ENCODE data around the gene KCNK16.

DNA sequence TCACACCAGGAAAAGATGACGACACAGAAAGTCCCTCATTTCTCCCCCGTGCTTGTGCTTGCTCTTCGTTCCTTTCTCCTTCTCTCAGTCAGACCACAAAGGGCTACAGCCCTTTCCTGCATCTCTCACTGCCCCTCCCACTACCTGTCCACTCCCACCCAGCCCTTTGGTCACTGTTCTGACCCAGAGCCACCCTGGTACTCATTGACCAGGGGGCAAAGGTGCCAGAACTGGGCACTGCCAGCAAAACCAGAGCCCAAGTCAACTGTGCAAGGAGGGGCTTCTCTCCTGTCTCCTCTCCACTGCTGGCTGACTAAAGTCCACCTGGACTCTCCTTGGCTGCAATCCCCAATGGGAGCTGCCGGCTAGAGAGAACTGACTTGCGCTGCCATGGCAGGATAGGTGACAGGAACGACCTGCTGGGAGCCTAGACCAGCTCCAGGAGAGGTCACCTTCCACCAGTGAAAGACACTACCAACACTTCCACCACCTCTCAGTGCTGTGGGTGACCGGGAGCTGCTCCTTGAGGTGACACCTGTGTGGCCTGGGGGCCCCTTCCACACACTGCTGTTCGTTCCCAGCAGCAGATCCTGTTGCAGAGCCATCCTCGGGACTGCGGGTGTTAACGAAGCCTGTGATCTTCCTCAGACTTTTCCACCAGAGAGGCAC, 41.1 kb downstream of the KCNK16 start:
- TF ChIP-seq CTCF (IDR thresholded peaks at IDR 0.05; ENCODE audit: low read depth, low read length) (no peak), EZH2phosphoT487 (IDR thresholded peaks at IDR 0.05; ENCODE audit: low read depth) (no peak)

All from OCI-LY3 (cell line).